HG02610 (cell line): ENCODE measurements around the gene ATPAF2.

Source experiments
- ATAC-seq: cut with Tn5 transposase; IDR thresholded peaks from one replicate; pipeline ENCODE4 v1.9.1; 2021; ENCODE audit warnings: mild to moderate bottlenecking, moderate library complexity; ENCODE audit not compliant: unreplicated experiment

The ATPAF2 gene

GRCh38 chr17:18038861-18039534 lies at the start of gene ATPAF2, which contains the start of gene GID4:
Gene ATPAF2, minus strand, starts transcription at chr17:18039168. Its CDS starts 155 bp downstream, at chr17:18039013.
Gene GID4, plus strand, starts transcription at chr17:18039408. Its CDS starts 57 bp downstream, at chr17:18039465.
- peak; percentile 91 for ATAC-seq

- peak; percentile 80 for ATAC-seq
Observed at GRCh38 chr17:18087610-18088491, 48.9 kb upstream of the ATPAF2 start, which contains the start of gene DRG2. Gene DRG2, plus strand, starts transcription at chr17:18087948. Its CDS starts 76 bp downstream, at chr17:18088024.

- no peak for ATAC-seq
Observed at GRCh38 chr17:18084256-18084655, 45.3 kb upstream of the ATPAF2 start.

GRCh38 chr17:18079543-18079942 lies 40.6 kb upstream of the ATPAF2 start:
- ATAC-seq = no peak

- no peak for ATAC-seq
Observed at GRCh38 chr17:18076936-18077335, 38.0 kb upstream of the ATPAF2 start.

GRCh38 chr17:18074566-18075272 lies 35.8 kb upstream of the ATPAF2 start:
- ATAC-seq = no peak

- no peak for ATAC-seq
Observed at GRCh38 chr17:18071751-18072150, 32.8 kb upstream of the ATPAF2 start.

GRCh38 chr17:18070861-18071340 lies 31.9 kb upstream of the ATPAF2 start:
- ATAC-seq = no peak

GRCh38 chr17:18069101-18069500 lies 30.1 kb upstream of the ATPAF2 start:
- ATAC-seq = no peak

GRCh38 chr17:18066866-18067265 lies 27.9 kb upstream of the ATPAF2 start:
- ATAC-seq = no peak

- no peak for ATAC-seq
Observed at GRCh38 chr17:18065546-18065945, 26.6 kb upstream of the ATPAF2 start.

GRCh38 chr17:18064053-18064452 lies 25.1 kb upstream of the ATPAF2 start:
- ATAC-seq = no peak

GRCh38 chr17:18059283-18059682 lies 20.3 kb upstream of the ATPAF2 start:
- no peak for ATAC-seq

- ATAC-seq = no peak
Observed at GRCh38 chr17:18056214-18056613, 17.2 kb upstream of the ATPAF2 start.

GRCh38 chr17:18055597-18055996 lies 16.6 kb upstream of the ATPAF2 start:
- no peak for ATAC-seq

GRCh38 chr17:18045691-18046350 lies 6.9 kb upstream of the ATPAF2 start:
- no peak for ATAC-seq

GRCh38 chr17:18044609-18045008 lies 5.6 kb upstream of the ATPAF2 start:
- ATAC-seq = no peak

- ATAC-seq = no peak
Observed at GRCh38 chr17:18043491-18043890, 4.5 kb upstream of the ATPAF2 start.

- ATAC-seq = no peak
Observed at GRCh38 chr17:18042983-18043382, 4.0 kb upstream of the ATPAF2 start.

GRCh38 chr17:18041776-18042175 lies 2.8 kb upstream of the ATPAF2 start:
- ATAC-seq = no peak
